Parathyroid adenoma (tissue), 2 donors: ENCODE data around the gene CEP20.

Experiments used
- H2AFZ ChIP-seq: fragments of 300-600 bp; sonication (generic); one replicate; pipeline ENCODE4 v1.7.0; 2017; ENCODE audit warnings: antibody characterized with exemption, mild to moderate bottlenecking
- H3K27ac ChIP-seq: fragments of 300-600 bp; sonication (generic); one replicate; pipeline ENCODE4 v1.7.0; 2017
- H3K27me3 ChIP-seq: fragments of 300-600 bp; sonication (generic); one replicate; pipeline ENCODE4 v1.7.0; 2017; ENCODE audit warnings: low read length; ENCODE audit not compliant: control insufficient read depth, insufficient read depth
- H3K36me3 ChIP-seq: fragments of 300-600 bp; sonication (generic); one replicate; pipeline ENCODE4 v1.7.0; 2017; ENCODE audit warnings: low read length; ENCODE audit not compliant: control insufficient read depth, insufficient read depth
- H3K4me1 ChIP-seq: fragments of 300-600 bp; sonication (generic); one replicate; pipeline ENCODE4 v1.7.0; 2017; ENCODE audit warnings: control low read depth
- H3K4me2 ChIP-seq: fragments of 300-600 bp; sonication (generic); one replicate; pipeline ENCODE4 v1.7.0; 2017; ENCODE audit warnings: low read length
- H3K4me3 ChIP-seq: fragments of 300-600 bp; sonication (generic); one replicate; pipeline ENCODE4 v1.7.0; 2017; ENCODE audit warnings: low read depth, low read length
- H3K79me2 ChIP-seq: fragments of 300-600 bp; sonication (generic); one replicate; pipeline ENCODE4 v1.7.0; 2017; ENCODE audit warnings: control low read depth
- H3K9ac ChIP-seq: fragments of 300-600 bp; sonication (generic); one replicate; pipeline ENCODE4 v1.7.0; 2017; ENCODE audit warnings: mild to moderate bottlenecking
- H3K9me3 ChIP-seq: fragments of 300-600 bp; sonication (generic); one replicate; pipeline ENCODE4 v1.7.0; 2017; ENCODE audit warnings: low read length; ENCODE audit not compliant: control insufficient read depth
- CTCF ChIP-seq: fragments of 300-600 bp; sonication (generic); IDR thresholded peaks from one replicate; pipeline ENCODE4 v1.7.0; 2017; ENCODE audit warnings: antibody characterized with exemption, mild to moderate bottlenecking
- donor health status: primary hyperparathyroidism.

CEP20 gene

DNA sequence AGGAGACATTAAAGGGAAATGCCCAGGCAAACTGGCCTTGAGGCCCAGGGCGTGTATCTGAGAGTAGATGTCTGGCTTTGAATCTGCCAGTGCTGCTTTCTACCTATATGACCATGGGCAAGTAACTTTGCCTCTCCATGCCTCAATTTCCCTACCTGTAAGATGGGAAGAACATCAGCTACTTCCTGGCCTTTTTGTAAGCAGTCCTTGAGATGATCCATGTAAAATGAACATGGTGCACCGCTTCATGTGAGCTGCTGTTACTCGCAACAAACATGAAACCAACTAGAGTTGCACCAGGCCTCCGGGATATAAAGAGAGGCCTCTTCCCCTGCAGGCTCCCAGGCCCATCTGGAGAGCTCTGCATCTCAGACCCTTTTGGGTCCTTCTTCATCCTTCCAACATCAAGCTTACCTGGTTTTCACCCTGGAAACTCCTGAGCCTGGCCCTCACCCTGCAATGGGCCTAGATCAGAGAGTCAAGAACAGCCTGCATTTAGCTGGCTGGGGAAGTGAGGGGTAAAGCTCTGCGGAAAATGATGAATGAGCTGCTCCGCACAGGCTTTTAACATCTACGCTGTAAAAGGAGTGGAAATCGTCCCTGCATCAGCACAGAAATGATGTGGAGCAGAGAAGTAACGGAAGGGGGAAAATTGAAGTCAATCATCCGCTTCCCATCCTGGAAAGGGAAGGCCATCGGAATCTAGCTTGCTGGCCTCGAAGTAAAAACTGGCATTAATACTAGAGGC is 29.3 kb downstream of the CEP20 start:
- no peaks in the 10 kb centered on the region for H3K9me3 ChIP-seq
- no peak overlapping the region for H2AFZ ChIP-seq
- no peaks in the 10 kb centered on the region for H3K4me1 ChIP-seq
- no peak overlapping the region for H3K4me3 ChIP-seq
- H3K27ac ChIP-seq = no peak overlapping the region
- H3K9ac ChIP-seq = no peak overlapping the region
- no peak for TF ChIP-seq CTCF
- H3K27me3 ChIP-seq = peaks cover 7% of the 10 kb centered on the region
- no peak overlapping the region for H3K4me2 ChIP-seq
- no peaks in the 10 kb centered on the region for H3K36me3 ChIP-seq
- H3K79me2 ChIP-seq = no peaks in the 10 kb centered on the region

GRCh38 chr16:15857724-15858560 is 30.5 kb downstream of the CEP20 start:
- H3K4me3 ChIP-seq = no peak overlapping the region
- no peak overlapping the region for H3K27ac ChIP-seq
- H3K9ac ChIP-seq = no peak overlapping the region
- H3K36me3 ChIP-seq = no peaks in the 10 kb centered on the region
- H3K79me2 ChIP-seq = no peaks in the 10 kb centered on the region
- no peaks in the 10 kb centered on the region for H3K9me3 ChIP-seq
- TF ChIP-seq CTCF = no peak
- H3K4me2 ChIP-seq = peak overlapping the region; percentile 42
- H3K27me3 ChIP-seq = peaks cover 7% of the 10 kb centered on the region
- H3K4me1 ChIP-seq = no peaks in the 10 kb centered on the region
- H2AFZ ChIP-seq = no peak overlapping the region

GRCh38 chr16:15856901-15857698 is 31.3 kb downstream of the CEP20 start, which contains the start of gene MYH11:
MYH11 (minus strand) TSS chr16:15857028; CDS start chr16:15838252, 18,776 bp downstream.
- Histone ChIP-seq H3K27me3 (peaks cover 7% of the 10 kb centered on the region), H3K4me3 (no peak within 1 kb of the TSS), H3K9me3 (no peaks in the 10 kb centered on the region), H3K36me3 (no peaks in the 10 kb centered on the region), H3K4me1 (no peaks in the 10 kb centered on the region), H3K79me2 (no peaks in the 10 kb centered on the region), H3K4me2 (peak within 1 kb of the TSS; percentile 42), H3K27ac (no peak within 1 kb of the TSS), H3K9ac (no peak within 1 kb of the TSS), H2AFZ (no peak within 1 kb of the TSS)
- no peak for TF ChIP-seq CTCF

DNA sequence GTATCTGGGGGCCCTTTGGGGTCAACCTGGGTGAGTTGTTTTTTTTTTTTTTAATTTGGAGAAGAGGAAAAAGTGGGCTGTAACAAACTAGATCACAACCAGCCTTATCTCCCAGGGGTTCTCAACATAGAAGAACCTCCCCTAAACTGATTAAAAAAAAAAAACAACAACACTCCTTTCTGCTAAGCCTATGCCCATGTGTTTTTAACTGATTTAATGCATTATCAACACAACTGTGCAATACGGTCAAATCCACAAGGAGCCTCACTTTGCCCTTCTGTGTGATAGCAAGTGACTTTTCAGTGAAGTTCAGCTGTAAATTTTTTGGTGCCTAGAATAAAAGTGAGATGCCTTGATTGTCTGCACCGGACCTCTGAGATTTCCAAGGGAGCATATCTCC is 32.2 kb downstream of the CEP20 start:
- TF ChIP-seq CTCF = no peak
- Histone ChIP-seq H3K9ac (no peak overlapping the region), H3K27ac (no peak overlapping the region), H3K4me1 (no peaks in the 10 kb centered on the region), H3K79me2 (no peaks in the 10 kb centered on the region), H3K4me3 (no peak overlapping the region), H2AFZ (no peak overlapping the region), H3K4me2 (no peak overlapping the region), H3K9me3 (no peaks in the 10 kb centered on the region), H3K27me3 (peaks cover 7% of the 10 kb centered on the region), H3K36me3 (no peaks in the 10 kb centered on the region)
